Fibroblast of mammary gland (primary cell): ENCODE data around the gene CHST9.

Source experiments
- DNase-seq: peaks from one replicate; pipeline ENCODE4 v3.0.0-alpha.2; 2010; ENCODE audit warnings: low read depth
- H3K4me3 ChIP-seq: 2 replicates; pipeline ENCODE4 v1.5.1; 2011; ENCODE audit warnings: low read depth, mild to moderate bottlenecking, low read length, moderate library complexity; ENCODE audit not compliant: control insufficient read depth
- CTCF ChIP-seq: conservative IDR thresholded peaks from 2 replicates; pipeline ENCODE4 v1.5.1; 2011; ENCODE audit warnings: low read depth, low read length, inconsistent platforms; ENCODE audit not compliant: control insufficient read depth, insufficient read depth

CHST9 gene

GRCh38 chr18:27040796-27041195 lies 144.3 kb downstream of the CHST9 start:
- TF ChIP-seq CTCF: no peak
- no peak overlapping the region for H3K4me3 ChIP-seq
- DNase-seq: no peak

- TF ChIP-seq CTCF: no peak
- no peak for DNase-seq
- no peak overlapping the region for H3K4me3 ChIP-seq
Observed at GRCh38 chr18:27033722-27034121, 151.4 kb downstream of the CHST9 start.

GRCh38 chr18:27030421-27030820 lies 154.7 kb downstream of the CHST9 start:
- no peak for TF ChIP-seq CTCF
- H3K4me3 ChIP-seq: no peak overlapping the region
- no peak for DNase-seq

GRCh38 chr18:27022477-27022876 lies 162.6 kb downstream of the CHST9 start:
- no peak for TF ChIP-seq CTCF
- DNase-seq: no peak
- H3K4me3 ChIP-seq: no peak overlapping the region

- peak; percentile 36 for TF ChIP-seq CTCF
- peak; percentile 2 for DNase-seq
Observed at GRCh38 chr18:27017901-27018500, 167.1 kb downstream of the CHST9 start.

GRCh38 chr18:27014841-27015240 lies 170.3 kb downstream of the CHST9 start:
- no peak for TF ChIP-seq CTCF

More at GRCh38 chr18:27017901-27018500, 167.1 kb downstream of the CHST9 start:
- no peak overlapping the region for H3K4me3 ChIP-seq

GRCh38 chr18:27010784-27011183 lies 174.3 kb downstream of the CHST9 start:
- TF ChIP-seq CTCF: no peak
- DNase-seq: no peak
- no peak overlapping the region for H3K4me3 ChIP-seq

More at GRCh38 chr18:27014841-27015240, 170.3 kb downstream of the CHST9 start:
- H3K4me3 ChIP-seq: no peak overlapping the region
- no peak for DNase-seq
